Stomach smooth muscle (tissue), 2 donors: ENCODE data around the gene USP17L30.
"Not testable (repeated sequence)": the region's sequence is repeated elsewhere in the genome, so short reads cannot be mapped to it uniquely, and the experiment has no call there.

Source experiments
- H3K27ac ChIP-seq: one replicate; pipeline ENCODE4 v1.7.0; 2013; ENCODE audit warnings: mild to moderate bottlenecking, low read length, inconsistent platforms
- H3K27me3 ChIP-seq, 2 donors: one replicate each; pipeline ENCODE4 v1.7.0; 2013; ENCODE audit warnings: low read length in 2 of 2; ENCODE audit not compliant: insufficient read depth in 2 of 2, control insufficient read depth in 1 of 2
- H3K36me3 ChIP-seq, 2 donors: one replicate each; pipeline ENCODE4 v1.7.0; 2013; ENCODE audit warnings: low read length in 2 of 2; ENCODE audit not compliant: control insufficient read depth in 2 of 2, insufficient read depth in 2 of 2
- H3K4me1 ChIP-seq: one replicate; pipeline ENCODE4 v1.7.0; 2013; ENCODE audit warnings: low read length; ENCODE audit not compliant: control insufficient read depth, insufficient read depth
- H3K4me3 ChIP-seq, 2 donors: one replicate each; pipeline ENCODE4 v1.7.0; 2013; ENCODE audit warnings: low read length in 2 of 2
- H3K9ac ChIP-seq, 2 donors: one replicate each; pipeline ENCODE4 v1.7.0; 2013; ENCODE audit warnings: low read length in 2 of 2, mild to moderate bottlenecking in 1 of 2
- H3K9me3 ChIP-seq, 2 donors: one replicate each; pipeline ENCODE4 v1.7.0; 2013; ENCODE audit warnings: low read length in 2 of 2; ENCODE audit not compliant: control insufficient read depth in 2 of 2
- donor health status: healthy.
- donor health status: Pancreatic carcinoma.

USP17L30 gene

GRCh38 chr4:9362829-9363228 is at the start of gene USP17L30:
TSS of gene USP17L30 (plus strand) at chr4:9363129. CDS start at chr4:9363129, 0 bp downstream.
- H3K9ac ChIP-seq, H3K27me3 ChIP-seq, H3K36me3 ChIP-seq, H3K4me3 ChIP-seq, H3K27ac ChIP-seq, H3K9me3 ChIP-seq, H3K4me1 ChIP-seq: not testable (repeated sequence)

- H3K4me3 ChIP-seq, H3K27me3 ChIP-seq: not testable (repeated sequence)
These were observed 38.7 kb upstream of the USP17L30 start for GRCh38 chr4:9324191-9324590.

GRCh38 chr4:9324865-9325264 is 38.1 kb upstream of the USP17L30 start, which contains the start of gene USP17L24:
TSS of gene USP17L24 (plus strand) at chr4:9325165. CDS start at chr4:9325165, 0 bp downstream.
- H3K9ac ChIP-seq, H3K27me3 ChIP-seq, H3K9me3 ChIP-seq, H3K4me1 ChIP-seq, H3K27ac ChIP-seq, H3K36me3 ChIP-seq, H3K4me3 ChIP-seq: not testable (repeated sequence)

More at GRCh38 chr4:9324191-9324590, 38.7 kb upstream of the USP17L30 start:
- not testable (repeated sequence) for H3K9me3 ChIP-seq, H3K4me1 ChIP-seq, H3K36me3 ChIP-seq, H3K27ac ChIP-seq, H3K9ac ChIP-seq

- not testable (repeated sequence) for H3K4me3 ChIP-seq, H3K4me1 ChIP-seq, H3K27ac ChIP-seq, H3K36me3 ChIP-seq, H3K9me3 ChIP-seq, H3K27me3 ChIP-seq, H3K9ac ChIP-seq
These were observed 33.3 kb upstream of the USP17L30 start, which contains the start of gene USP17L25 for GRCh38 chr4:9329611-9330010. TSS of gene USP17L25 (plus strand) at chr4:9329911. CDS start at chr4:9329911, 0 bp downstream.

GRCh38 chr4:9334358-9334757 is 28.6 kb upstream of the USP17L30 start, which contains the start of gene USP17L26:
TSS of gene USP17L26 (plus strand) at chr4:9334658. CDS start at chr4:9334658, 0 bp downstream.
- H3K4me3 ChIP-seq, H3K9ac ChIP-seq, H3K27ac ChIP-seq, H3K36me3 ChIP-seq, H3K9me3 ChIP-seq, H3K27me3 ChIP-seq, H3K4me1 ChIP-seq: not testable (repeated sequence)

- not testable (repeated sequence) for H3K4me1 ChIP-seq, H3K27ac ChIP-seq, H3K9me3 ChIP-seq, H3K27me3 ChIP-seq, H3K4me3 ChIP-seq, H3K9ac ChIP-seq, H3K36me3 ChIP-seq
These were observed 23.8 kb upstream of the USP17L30 start, which contains the start of gene USP17L5 for GRCh38 chr4:9339103-9339502. TSS of gene USP17L5 (plus strand) at chr4:9339403. CDS start at chr4:9339403, 0 bp downstream.

- not testable (repeated sequence) for H3K4me1 ChIP-seq, H3K9me3 ChIP-seq, H3K27me3 ChIP-seq, H3K4me3 ChIP-seq, H3K9ac ChIP-seq, H3K36me3 ChIP-seq, H3K27ac ChIP-seq
These were observed 19.1 kb upstream of the USP17L30 start, which contains the start of gene USP17L27 for GRCh38 chr4:9343848-9344247. TSS of gene USP17L27 (plus strand) at chr4:9344148. CDS start at chr4:9344148, 0 bp downstream.

GRCh38 chr4:9348593-9348992 is 14.3 kb upstream of the USP17L30 start, which contains the start of gene USP17L28:
TSS of gene USP17L28 (plus strand) at chr4:9348893. CDS start at chr4:9348893, 0 bp downstream.
- not testable (repeated sequence) for H3K27me3 ChIP-seq, H3K4me3 ChIP-seq, H3K9me3 ChIP-seq, H3K36me3 ChIP-seq, H3K27ac ChIP-seq, H3K4me1 ChIP-seq, H3K9ac ChIP-seq

- H3K27ac ChIP-seq, H3K36me3 ChIP-seq, H3K4me3 ChIP-seq, H3K9me3 ChIP-seq, H3K27me3 ChIP-seq, H3K9ac ChIP-seq, H3K4me1 ChIP-seq: not testable (repeated sequence)
These were observed 12.1 kb upstream of the USP17L30 start for GRCh38 chr4:9350866-9351265.

- H3K4me3 ChIP-seq, H3K27ac ChIP-seq, H3K27me3 ChIP-seq, H3K9ac ChIP-seq, H3K4me1 ChIP-seq, H3K9me3 ChIP-seq, H3K36me3 ChIP-seq: not testable (repeated sequence)
These were observed 9.6 kb upstream of the USP17L30 start, which contains the start of gene USP17L29 for GRCh38 chr4:9353338-9353737. TSS of gene USP17L29 (plus strand) at chr4:9353638. CDS start at chr4:9353638, 0 bp downstream.

GRCh38 chr4:9379881-9380280 is 17.0 kb downstream of the USP17L30 start:
- H3K36me3 ChIP-seq, H3K9ac ChIP-seq, H3K4me1 ChIP-seq, H3K27ac ChIP-seq, H3K9me3 ChIP-seq, H3K27me3 ChIP-seq, H3K4me3 ChIP-seq: not testable (repeated sequence)
